GM12872 (cell line): ENCODE results near the gene HLA-DRB5.

ENCODE experiments used
- CTCF ChIP-seq: IDR thresholded peaks from 3 replicates; pipeline ENCODE4 v1.5.1; 2011; ENCODE audit warnings: low read depth, mild to moderate bottlenecking, low read length, moderate library complexity; ENCODE audit not compliant: insufficient read depth

The HLA-DRB5 gene

GRCh38 chr6:32529697-32530430, at the start of gene HLA-DRB5:
HLA-DRB5 (minus strand) TSS chr6:32530287; CDS start chr6:32530224, 63 bp downstream.
- no peak for TF ChIP-seq CTCF

- TF ChIP-seq CTCF = no peak
These were observed 48.9 kb upstream of the HLA-DRB5 start for GRCh38 chr6:32578962-32579361.

- TF ChIP-seq CTCF = no peak
These were observed 46.2 kb upstream of the HLA-DRB5 start for GRCh38 chr6:32576250-32576649.

GRCh38 chr6:32570363-32570905, 40.3 kb upstream of the HLA-DRB5 start:
- no peak for TF ChIP-seq CTCF

GRCh38 chr6:32568561-32568960, 38.5 kb upstream of the HLA-DRB5 start:
- no peak for TF ChIP-seq CTCF

GRCh38 chr6:32566957-32567356, 36.9 kb upstream of the HLA-DRB5 start:
- no peak for TF ChIP-seq CTCF

GRCh38 chr6:32565511-32565910, 35.4 kb upstream of the HLA-DRB5 start:
- no peak for TF ChIP-seq CTCF
